Omental fat pad (tissue), 4 donors: ENCODE results near the gene RABGGTB. TPM values are rescaled to one million over a fixed set of nuclear protein-coding genes. Genes with fewer than 3 reads are reported as not detected.

Experiments used
- ATAC-seq: fragments of 150-250 bp; one replicate; pipeline ENCODE4 v1.9.1; 2016; ENCODE audit warnings: mild to moderate bottlenecking, moderate library complexity; ENCODE audit not compliant: low FRiP score
- DNase-seq: peaks from one replicate; pipeline ENCODE4 v3.0.0-alpha.2; 2019; ENCODE audit warnings: low spot score
- small RNA-seq: library from RNA; depleted of rRNA; stranded (forward); fragments of <200 nt; gene quantifications from one replicate; pipeline ENCODE3, GENCODE V24; 2016
- total RNA-seq, 4 donors: library from RNA; depleted of rRNA; stranded (reverse); fragments of >200 nt; gene quantifications; one replicate each; pipeline ENCODE4 v1.1.0, GENCODE V29; 2016
- TF ChIP-seq, protein P1 (sequence below), 3 donors: fragments of 450-650 bp; IDR thresholded peaks; one replicate each; pipeline ENCODE4 v1.5.1; 2016 to 2017; ENCODE audit warnings: antibody characterized with exemption in 3 of 3, mild to moderate bottlenecking in 3 of 3, moderate library complexity in 2 of 3

Gene RABGGTB
- total RNA-seq, 4 donors from 2014 or later = 63.1 to 155 (median 70.2) TPM

DNA sequence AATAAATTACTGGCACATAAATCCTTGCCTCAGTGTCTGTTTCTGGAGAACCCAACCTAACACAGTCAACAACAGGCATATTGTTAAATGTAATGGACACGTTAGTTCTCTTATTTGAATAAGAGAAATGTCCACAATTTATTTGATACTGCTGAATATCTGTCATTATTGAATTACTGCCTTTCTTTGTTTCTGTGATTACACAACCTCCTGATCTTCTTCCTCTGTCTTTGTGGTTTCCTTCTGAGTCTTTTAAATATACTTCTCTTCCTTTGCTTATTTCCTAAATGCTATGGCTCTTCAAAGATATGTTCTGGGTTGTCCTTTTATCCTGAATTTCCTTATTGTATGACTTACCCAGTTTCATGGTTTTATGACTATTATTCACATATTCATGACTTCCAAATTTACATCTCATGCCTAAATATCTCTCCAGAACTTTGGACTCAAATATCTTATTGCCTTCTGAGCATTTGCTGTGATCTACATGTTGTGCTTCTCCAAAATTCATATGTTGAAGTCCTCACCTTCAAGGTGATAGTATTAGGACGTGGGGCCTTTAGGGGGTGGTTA lies 50.6 kb downstream of the RABGGTB start:
- TF ChIP-seq, protein P1, sequence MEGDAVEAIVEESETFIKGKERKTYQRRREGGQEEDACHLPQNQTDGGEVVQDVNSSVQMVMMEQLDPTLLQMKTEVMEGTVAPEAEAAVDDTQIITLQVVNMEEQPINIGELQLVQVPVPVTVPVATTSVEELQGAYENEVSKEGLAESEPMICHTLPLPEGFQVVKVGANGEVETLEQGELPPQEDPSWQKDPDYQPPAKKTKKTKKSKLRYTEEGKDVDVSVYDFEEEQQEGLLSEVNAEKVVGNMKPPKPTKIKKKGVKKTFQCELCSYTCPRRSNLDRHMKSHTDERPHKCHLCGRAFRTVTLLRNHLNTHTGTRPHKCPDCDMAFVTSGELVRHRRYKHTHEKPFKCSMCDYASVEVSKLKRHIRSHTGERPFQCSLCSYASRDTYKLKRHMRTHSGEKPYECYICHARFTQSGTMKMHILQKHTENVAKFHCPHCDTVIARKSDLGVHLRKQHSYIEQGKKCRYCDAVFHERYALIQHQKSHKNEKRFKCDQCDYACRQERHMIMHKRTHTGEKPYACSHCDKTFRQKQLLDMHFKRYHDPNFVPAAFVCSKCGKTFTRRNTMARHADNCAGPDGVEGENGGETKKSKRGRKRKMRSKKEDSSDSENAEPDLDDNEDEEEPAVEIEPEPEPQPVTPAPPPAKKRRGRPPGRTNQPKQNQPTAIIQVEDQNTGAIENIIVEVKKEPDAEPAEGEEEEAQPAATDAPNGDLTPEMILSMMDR (IDR thresholded peaks at IDR 0.05) = no peak
- no peak for ATAC-seq
- DNase-seq = no peak

DNA sequence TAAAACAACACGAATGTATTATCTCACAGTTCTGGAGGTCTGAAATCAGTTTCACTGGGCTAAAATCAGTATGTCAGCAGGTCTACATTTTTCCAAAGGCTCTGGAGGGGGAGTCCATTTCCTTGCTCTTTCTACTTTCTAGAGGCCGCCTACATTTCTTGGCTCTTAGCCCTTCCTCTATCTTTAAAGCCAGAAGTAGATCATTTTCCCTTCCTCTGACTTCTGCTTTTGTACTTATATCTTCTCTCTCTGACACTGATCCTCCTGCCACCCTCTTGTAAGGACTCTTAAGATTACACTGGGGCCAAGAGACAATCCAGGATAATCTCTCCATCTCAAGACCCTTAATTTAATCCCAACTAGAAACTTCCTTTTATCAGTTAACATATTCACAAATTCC lies 52.0 kb downstream of the RABGGTB start:
- DNase-seq (no peak), ATAC-seq (no peak)
- TF ChIP-seq, protein P1 (IDR thresholded peaks at IDR 0.05) = no peak

DNA sequence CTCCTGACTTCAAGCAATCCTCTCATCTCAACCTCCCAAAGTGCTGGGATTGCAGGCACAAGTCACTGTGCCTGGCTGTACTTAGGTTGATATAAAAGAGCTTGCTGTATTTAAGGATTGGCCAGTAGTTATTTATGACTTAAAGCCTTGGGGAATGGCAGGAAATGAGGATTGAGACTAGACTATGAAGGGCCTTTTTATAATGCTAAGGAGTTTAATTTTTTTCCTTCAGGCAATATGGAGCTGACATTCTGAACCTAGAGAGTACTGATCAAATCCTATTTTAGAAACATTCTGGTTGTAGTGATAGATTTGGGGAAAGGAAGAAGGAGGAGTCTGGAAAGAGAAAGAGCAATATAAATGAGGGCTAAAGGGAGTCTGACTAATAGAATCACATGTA lies 55.4 kb downstream of the RABGGTB start:
- DNase-seq (no peak), ATAC-seq (no peak)
- TF ChIP-seq, protein P1 (IDR thresholded peaks at IDR 0.05) = no peak

Small RNAs within 50 kb of the gene (small RNA-seq; reads per million reads assigned to genes)
- gene SNORD45A (not detected), gene SNORD45B (not detected), gene SNORD45C (not detected)

Other genes with a start within 250 kb of the RABGGTB start
- gene SLC44A5, start 175.1 kb upstream of the RABGGTB start, total RNA-seq = under 1 TPM; 0.25 to 0.37 (median 0.34) TPM
- 10 to 100 TPM; 37.0 to 59.4 (median 43.9) TPM for gene ACADM, start 61.5 kb upstream of the RABGGTB start, total RNA-seq
- gene MSH4, start 10.6 kb downstream of the RABGGTB start, total RNA-seq = under 1 TPM in 3 of 4 donors, not detected in 1; 0.19 to 0.37 (median 0.24) TPM
- not detected for gene ASB17, start 146.1 kb downstream of the RABGGTB start, total RNA-seq